Activated CD8-positive, alpha-beta T cell treated with anti-CD3 and anti-CD28 coated beads for 36 hours (primary cell): ENCODE data around the gene NCBP2. TPM values are rescaled to one million over a fixed set of nuclear protein-coding genes. Genes with fewer than 3 reads are reported as not detected.

Experiments used
- ATAC-seq: fragments of 200-7000 bp; cut with Tn5 transposase; one replicate; pipeline ENCODE4 v1.10.0; 2021; ENCODE audit warnings: mild to moderate bottlenecking, moderate library complexity
- CTCF ChIA-PET: fragments of 350-600 bp; sonication (Branson Sonifier 250); formaldehyde crosslinking; loops from one replicate; lab custom pipeline; 2021; ENCODE audit warnings: antibody characterized with exemption; lab: Charles Lee
- POLR2A ChIA-PET: fragments of 350-600 bp; sonication (Branson Sonifier 250); formaldehyde crosslinking; loops from one replicate; lab custom pipeline; 2021; ENCODE audit warnings: antibody characterized with exemption; lab: Charles Lee
- DNase-seq: peaks from one replicate; pipeline ENCODE4 v3.0.0-alpha.2; 2020
- H3K27ac Mint-ChIP-seq: one replicate; pipeline ENCODE4 v1.8.0; 2021; ENCODE audit warnings: mild to moderate bottlenecking, mixed read lengths
- H3K27me3 Mint-ChIP-seq: one replicate; pipeline ENCODE4 v1.8.0; 2021; ENCODE audit warnings: mixed read lengths
- H3K36me3 Mint-ChIP-seq: one replicate; pipeline ENCODE4 v1.8.0; 2021; ENCODE audit warnings: low read depth, mixed read lengths
- H3K4me1 Mint-ChIP-seq: one replicate; pipeline ENCODE4 v1.8.0; 2021; ENCODE audit warnings: low read depth, mixed read lengths
- H3K4me3 Mint-ChIP-seq: one replicate; pipeline ENCODE4 v1.8.0; 2021; ENCODE audit warnings: mild to moderate bottlenecking, moderate library complexity, mixed read lengths
- H3K9me3 Mint-ChIP-seq: one replicate; pipeline ENCODE4 v1.8.0; 2021; ENCODE audit warnings: mixed read lengths
- CTCF ChIP-seq: fragments of 200-600 bp; IDR thresholded peaks from one replicate; pipeline ENCODE4 v1.8.0; 2022; ENCODE audit warnings: antibody characterized with exemption, mild to moderate bottlenecking
- intact Hi-C: fragments of 100-400 bp; cut with micrococcal nuclease; formaldehyde crosslinking; loops from one replicate; pipeline ENCODE4 v1.10.0; 2022
- total RNA-seq, 2 experiments: library from RNA; stranded (reverse); gene quantifications; one replicate each; pipeline ENCODE4 v1.2.3, GENCODE V29; 2021

Gene NCBP2
- total RNA-seq, 2 experiments from 2014 or later, result 107 to 111 TPM

- ChIA-PET POLR2A (no interaction called here), CTCF (interaction anchor here (1.2 kb wide), 1 partner anchor 22 kb away, joined by 4 read pairs; a partner anchor contains a TSS)
- Mint-ChIP-seq H3K4me3 (no peak overlapping the region), H3K4me1 (no peaks in the 10 kb centered on the region), H3K36me3 (peaks cover 11% of the 10 kb centered on the region), H3K27ac (no peak overlapping the region), H3K27me3 (no peaks in the 10 kb centered on the region), H3K9me3 (no peaks in the 10 kb centered on the region)
- ATAC-seq, result no peak
- intact Hi-C loops, result no loop called here
- TF ChIP-seq CTCF, result no peak
- no peak for DNase-seq
These were observed 21.6 kb downstream of the NCBP2 start for GRCh38 chr3:196920733-196921132.

GRCh38 chr3:196918968-196919367 lies 23.4 kb downstream of the NCBP2 start:
- H3K4me3 Mint-ChIP-seq, result no peak overlapping the region
- ATAC-seq (no peak), DNase-seq (no peak)
- H3K27ac Mint-ChIP-seq, result no peak overlapping the region
- no peaks in the 10 kb centered on the region for H3K9me3 Mint-ChIP-seq
- intact Hi-C loops, result no loop called here
- peaks cover 27% of the 10 kb centered on the region for H3K36me3 Mint-ChIP-seq
- no peaks in the 10 kb centered on the region for H3K4me1 Mint-ChIP-seq
- ChIA-PET CTCF (no interaction called here), POLR2A (interaction anchor here (0.9 kb wide), 1 partner anchor 23 kb away, joined by 4 read pairs; no protein-coding TSS in a partner anchor)
- no peak for TF ChIP-seq CTCF
- no peaks in the 10 kb centered on the region for H3K27me3 Mint-ChIP-seq

- intact Hi-C loops, result no loop called here
- CTCF ChIA-PET, result no interaction called here
These were observed 25.3 kb downstream of the NCBP2 start for GRCh38 chr3:196916995-196917394.

GRCh38 chr3:196916221-196916620 lies 26.1 kb downstream of the NCBP2 start:
- ChIA-PET CTCF (no interaction called here), POLR2A (interaction anchor here (0.7 kb wide), 1 partner anchor 26 kb away, joined by 3 read pairs; the partner anchor contains the start of gene NCBP2)
- H3K36me3 Mint-ChIP-seq, result peaks cover 29% of the 10 kb centered on the region
- no peaks in the 10 kb centered on the region for H3K27me3 Mint-ChIP-seq
- H3K27ac Mint-ChIP-seq, result no peak overlapping the region
- TF ChIP-seq CTCF, result no peak
- no peaks in the 10 kb centered on the region for H3K9me3 Mint-ChIP-seq
- intact Hi-C loops, result no loop called here
- ATAC-seq (no peak), DNase-seq (no peak)
- no peak overlapping the region for H3K4me3 Mint-ChIP-seq
- no peaks in the 10 kb centered on the region for H3K4me1 Mint-ChIP-seq

More at GRCh38 chr3:196916995-196917394, 25.3 kb downstream of the NCBP2 start:
- Mint-ChIP-seq H3K9me3 (no peaks in the 10 kb centered on the region), H3K4me3 (no peak overlapping the region), H3K4me1 (no peaks in the 10 kb centered on the region), H3K36me3 (peaks cover 29% of the 10 kb centered on the region), H3K27ac (no peak overlapping the region), H3K27me3 (no peaks in the 10 kb centered on the region)
- no peak for TF ChIP-seq CTCF
- DNase-seq (no peak), ATAC-seq (no peak)
- POLR2A ChIA-PET, result interaction anchor here (0.7 kb wide), 1 partner anchor 25 kb away, joined by 3 read pairs; the partner anchor contains the start of gene NCBP2

- peaks cover 29% of the 10 kb centered on the region for H3K36me3 Mint-ChIP-seq
- ChIA-PET CTCF (no interaction called here), POLR2A (interaction anchor here (0.6 kb wide), 1 partner anchor 141 kb away, joined by 3 read pairs; no protein-coding TSS in a partner anchor)
- no peaks in the 10 kb centered on the region for H3K9me3 Mint-ChIP-seq
- no peak for TF ChIP-seq CTCF
- H3K27me3 Mint-ChIP-seq, result no peaks in the 10 kb centered on the region
- DNase-seq, result no peak
- H3K27ac Mint-ChIP-seq, result no peak overlapping the region
- H3K4me3 Mint-ChIP-seq, result no peak overlapping the region
- intact Hi-C loops, result no loop called here
- H3K4me1 Mint-ChIP-seq, result no peaks in the 10 kb centered on the region
- no peak for ATAC-seq
These were observed 27.0 kb downstream of the NCBP2 start for GRCh38 chr3:196915375-196915774.
